ENCODE data around the gene CDH13.

Gene CDH13

DNA sequence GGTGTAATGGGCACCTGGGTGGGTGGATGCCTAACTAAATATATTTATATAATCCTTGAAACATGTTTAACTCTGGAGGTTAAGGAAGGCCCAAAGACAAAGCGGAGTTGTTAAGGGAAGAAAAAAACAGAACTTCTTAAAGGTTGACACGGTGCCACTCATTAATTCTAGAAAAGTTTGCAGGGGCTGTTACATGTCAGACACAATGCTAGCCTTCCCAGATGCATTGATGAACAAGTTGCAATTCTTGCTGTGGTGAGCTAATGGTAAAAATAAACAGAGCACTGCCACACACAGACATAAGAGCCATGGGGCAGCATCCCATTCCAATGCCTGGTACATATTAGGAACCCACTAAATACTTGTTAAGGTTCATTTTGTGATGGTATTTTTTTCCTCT, 109.5 kb downstream of the CDH13 start:
- Histone ChIP-seq H3K79me1 (ENCODE audit: low read length) (no peaks in the 10 kb centered on the region), H3K4me3 (ENCODE audit: low read length) (no peak overlapping the region), H4K8ac (ENCODE audit: low read depth, low read length) (no peak overlapping the region), H3K27ac (ENCODE audit: low read depth, low read length) (no peak overlapping the region), H3K9ac (ENCODE audit: low read length) (no peak overlapping the region), H4K5ac (ENCODE audit: low read length) (no peak overlapping the region), H3K18ac (ENCODE audit: low read length) (no peak overlapping the region), H3K79me2 (ENCODE audit: control insufficient read depth, insufficient read depth, low read length) (no peaks in the 10 kb centered on the region), H3K36me3 (ENCODE audit: control insufficient read depth, insufficient read depth, low read length) (no peaks in the 10 kb centered on the region), H2BK15ac (replicated peaks; ENCODE audit: low read depth) (no peak overlapping the region), H3K4me1 (ENCODE audit: control insufficient read depth, low read depth, low read length) (no peaks in the 10 kb centered on the region), H3K56ac (ENCODE audit: low read length) (no peak overlapping the region), H3K23ac (ENCODE audit: low read length) (no peak overlapping the region), H2BK5ac (ENCODE audit: low read length) (no peak overlapping the region), H3K4me2 (ENCODE audit: low read length) (no peak overlapping the region), H3K27me3 (ENCODE audit: insufficient read depth, low read length, poor library complexity) (no peaks in the 10 kb centered on the region), H2AK5ac (ENCODE audit: low read length) (no peak overlapping the region), H3K4ac (ENCODE audit: low read depth, low read length) (no peak overlapping the region), H2BK120ac (ENCODE audit: low read depth, low read length) (no peak overlapping the region)
- no CpG with 5 or more reads among the region's 2 CpGs for WGBS (ENCODE audit: extremely low coverage, insufficient coverage, low lambda C conversion rate)
- DNase-seq, result no peak

DNA sequence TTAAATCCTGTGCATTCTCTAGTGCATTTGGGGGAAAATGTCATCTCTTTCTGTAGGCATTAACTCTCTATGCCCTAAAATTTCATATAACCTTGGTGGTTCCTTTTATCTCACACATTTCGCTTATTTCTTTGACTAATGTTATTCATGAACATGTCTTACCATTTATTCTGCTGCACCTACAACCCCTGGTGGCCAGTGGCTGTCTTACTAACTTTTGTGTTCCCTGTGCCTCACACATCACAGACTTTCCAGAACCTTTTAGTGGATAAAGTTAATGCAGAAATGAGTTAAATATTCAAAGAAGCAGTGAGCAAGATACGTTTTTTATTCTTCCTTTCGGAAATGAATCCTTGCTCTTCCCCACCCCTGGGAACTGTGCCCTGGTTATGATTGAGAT, 111.9 kb downstream of the CDH13 start:
- no peak overlapping the region for H3K27ac ChIP-seq (ENCODE audit: low read depth, low read length)
- no peak overlapping the region for H2BK120ac ChIP-seq (ENCODE audit: low read depth, low read length)
- H3K56ac ChIP-seq (ENCODE audit: low read length), result no peak overlapping the region
- no peak overlapping the region for H3K4me3 ChIP-seq (ENCODE audit: low read length)
- no CpG with 5 or more reads among the region's 3 CpGs for WGBS (ENCODE audit: extremely low coverage, insufficient coverage, low lambda C conversion rate)
- H3K4ac ChIP-seq (ENCODE audit: low read depth, low read length), result no peak overlapping the region
- H4K8ac ChIP-seq (ENCODE audit: low read depth, low read length), result no peak overlapping the region
- no peaks in the 10 kb centered on the region for H3K79me1 ChIP-seq (ENCODE audit: low read length)
- peak; percentile 21 for DNase-seq
- H3K36me3 ChIP-seq (ENCODE audit: control insufficient read depth, insufficient read depth, low read length), result no peaks in the 10 kb centered on the region
- H3K27me3 ChIP-seq (ENCODE audit: insufficient read depth, low read length, poor library complexity), result no peaks in the 10 kb centered on the region
- H2AK5ac ChIP-seq (ENCODE audit: low read length), result no peak overlapping the region
- no peaks in the 10 kb centered on the region for H3K79me2 ChIP-seq (ENCODE audit: control insufficient read depth, insufficient read depth, low read length)
- H2BK15ac ChIP-seq (replicated peaks; ENCODE audit: low read depth), result no peak overlapping the region
- H3K4me1 ChIP-seq (ENCODE audit: control insufficient read depth, low read depth, low read length), result no peaks in the 10 kb centered on the region
- no peak overlapping the region for H3K9ac ChIP-seq (ENCODE audit: low read length)
- H3K18ac ChIP-seq (ENCODE audit: low read length), result no peak overlapping the region
- no peak overlapping the region for H3K4me2 ChIP-seq (ENCODE audit: low read length)
- no peak overlapping the region for H4K5ac ChIP-seq (ENCODE audit: low read length)
- no peak overlapping the region for H3K23ac ChIP-seq (ENCODE audit: low read length)
- no peak overlapping the region for H2BK5ac ChIP-seq (ENCODE audit: low read length)

DNA sequence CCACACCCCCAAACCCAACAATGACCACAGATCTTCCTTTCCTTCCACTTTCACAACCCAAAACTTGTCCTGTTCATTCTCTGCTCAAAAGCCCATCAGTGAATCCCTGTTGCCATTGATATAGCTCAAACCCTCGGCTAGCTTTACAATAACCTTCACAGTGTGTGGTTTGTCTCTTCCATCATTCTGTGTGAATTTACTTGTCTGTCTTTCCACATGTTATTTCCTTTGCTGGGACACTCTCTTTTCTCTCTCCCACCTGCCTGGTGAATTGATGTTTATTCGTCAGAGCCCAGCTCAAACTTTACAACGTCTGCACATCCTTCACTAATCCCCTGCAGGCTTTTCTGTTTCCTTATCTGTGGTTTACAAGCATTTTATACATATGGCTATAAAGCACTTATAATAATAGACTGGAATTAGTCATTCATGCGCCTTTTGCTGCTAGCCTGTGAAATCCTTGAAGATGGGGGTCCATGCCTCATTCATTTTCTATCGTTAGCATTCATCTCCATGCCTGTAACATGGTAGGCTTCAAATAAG, 114.4 kb downstream of the CDH13 start:
- no peaks in the 10 kb centered on the region for H3K27me3 ChIP-seq (ENCODE audit: insufficient read depth, low read length, poor library complexity)
- H4K8ac ChIP-seq (ENCODE audit: low read depth, low read length), result no peak overlapping the region
- no peak overlapping the region for H2BK120ac ChIP-seq (ENCODE audit: low read depth, low read length)
- H4K5ac ChIP-seq (ENCODE audit: low read length), result no peak overlapping the region
- H3K56ac ChIP-seq (ENCODE audit: low read length), result no peak overlapping the region
- H3K4ac ChIP-seq (ENCODE audit: low read depth, low read length), result no peak overlapping the region
- H2BK15ac ChIP-seq (replicated peaks; ENCODE audit: low read depth), result no peak overlapping the region
- no peak overlapping the region for H3K4me3 ChIP-seq (ENCODE audit: low read length)
- H3K79me1 ChIP-seq (ENCODE audit: low read length), result no peaks in the 10 kb centered on the region
- H3K36me3 ChIP-seq (ENCODE audit: control insufficient read depth, insufficient read depth, low read length), result no peaks in the 10 kb centered on the region
- H3K18ac ChIP-seq (ENCODE audit: low read length), result no peak overlapping the region
- no peak overlapping the region for H3K27ac ChIP-seq (ENCODE audit: low read depth, low read length)
- DNase-seq, result no peak
- H2AK5ac ChIP-seq (ENCODE audit: low read length), result no peak overlapping the region
- no peak overlapping the region for H3K23ac ChIP-seq (ENCODE audit: low read length)
- no peak overlapping the region for H3K4me2 ChIP-seq (ENCODE audit: low read length)
- H3K79me2 ChIP-seq (ENCODE audit: control insufficient read depth, insufficient read depth, low read length), result no peaks in the 10 kb centered on the region
- no CpG with 5 or more reads among the region's 5 CpGs for WGBS (ENCODE audit: extremely low coverage, insufficient coverage, low lambda C conversion rate)
- H3K9ac ChIP-seq (ENCODE audit: low read length), result no peak overlapping the region
- H2BK5ac ChIP-seq (ENCODE audit: low read length), result no peak overlapping the region
- H3K4me1 ChIP-seq (ENCODE audit: control insufficient read depth, low read depth, low read length), result no peaks in the 10 kb centered on the region

DNA sequence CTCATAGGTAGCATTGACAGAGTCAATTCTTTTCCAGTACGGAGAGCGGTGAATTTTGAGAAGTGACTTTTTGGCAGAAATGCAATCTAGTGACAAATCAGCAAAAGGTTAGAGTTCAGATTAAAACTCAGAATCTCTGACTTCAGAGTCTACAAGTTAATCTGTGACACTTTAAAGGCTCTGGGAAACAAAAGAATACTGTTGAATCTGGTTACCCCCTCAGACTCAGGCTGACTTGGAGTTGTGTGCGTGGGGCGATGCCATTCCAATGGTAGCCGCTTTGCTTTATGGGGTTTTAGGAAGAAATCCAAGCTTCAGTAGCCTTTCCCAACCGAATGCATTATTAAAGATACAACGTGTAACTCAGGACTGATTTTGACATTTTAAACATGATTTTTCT, 118.2 kb downstream of the CDH13 start:
- Histone ChIP-seq H3K27ac (ENCODE audit: low read depth, low read length) (no peak overlapping the region), H3K56ac (ENCODE audit: low read length) (no peak overlapping the region), H3K4me2 (ENCODE audit: low read length) (no peak overlapping the region), H4K5ac (ENCODE audit: low read length) (no peak overlapping the region), H2AK5ac (ENCODE audit: low read length) (no peak overlapping the region), H3K4ac (ENCODE audit: low read depth, low read length) (no peak overlapping the region), H3K23ac (ENCODE audit: low read length) (no peak overlapping the region), H3K27me3 (ENCODE audit: insufficient read depth, low read length, poor library complexity) (no peaks in the 10 kb centered on the region), H3K79me1 (ENCODE audit: low read length) (no peaks in the 10 kb centered on the region), H3K4me1 (ENCODE audit: control insufficient read depth, low read depth, low read length) (no peaks in the 10 kb centered on the region), H2BK120ac (ENCODE audit: low read depth, low read length) (no peak overlapping the region), H3K79me2 (ENCODE audit: control insufficient read depth, insufficient read depth, low read length) (no peaks in the 10 kb centered on the region), H3K36me3 (ENCODE audit: control insufficient read depth, insufficient read depth, low read length) (no peaks in the 10 kb centered on the region), H3K18ac (ENCODE audit: low read length) (no peak overlapping the region), H4K8ac (ENCODE audit: low read depth, low read length) (no peak overlapping the region), H2BK15ac (replicated peaks; ENCODE audit: low read depth) (no peak overlapping the region), H3K9ac (ENCODE audit: low read length) (no peak overlapping the region), H2BK5ac (ENCODE audit: low read length) (no peak overlapping the region), H3K4me3 (ENCODE audit: low read length) (no peak overlapping the region)
- DNase-seq, result no peak
- WGBS (ENCODE audit: extremely low coverage, insufficient coverage, low lambda C conversion rate), result no CpG with 5 or more reads among the region's 7 CpGs

DNA sequence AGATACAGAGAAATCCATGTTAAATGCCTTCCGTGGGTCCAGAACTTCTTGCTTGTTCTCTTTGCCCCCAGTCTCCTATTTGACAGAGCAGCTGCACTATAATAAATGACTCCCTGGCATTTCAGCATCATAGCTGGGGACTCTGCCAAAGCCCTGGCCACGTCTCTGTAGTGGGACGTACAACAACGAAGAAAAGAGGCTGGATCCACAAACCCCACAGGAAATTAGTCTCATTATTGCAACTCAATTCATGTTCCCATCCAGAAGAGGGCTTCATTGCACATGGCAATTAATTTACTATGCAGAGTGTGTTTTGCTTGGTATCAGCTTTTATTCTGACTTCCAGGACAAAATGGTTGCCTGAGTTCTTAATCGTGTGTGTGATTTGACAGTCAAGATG, 121.3 kb downstream of the CDH13 start:
- Histone ChIP-seq H3K9ac (ENCODE audit: low read length) (no peak overlapping the region), H3K4ac (ENCODE audit: low read depth, low read length) (no peak overlapping the region), H3K79me2 (ENCODE audit: control insufficient read depth, insufficient read depth, low read length) (no peaks in the 10 kb centered on the region), H4K5ac (ENCODE audit: low read length) (no peak overlapping the region), H2AK5ac (ENCODE audit: low read length) (no peak overlapping the region), H3K23ac (ENCODE audit: low read length) (no peak overlapping the region), H3K4me2 (ENCODE audit: low read length) (no peak overlapping the region), H3K27me3 (ENCODE audit: insufficient read depth, low read length, poor library complexity) (no peaks in the 10 kb centered on the region), H3K27ac (ENCODE audit: low read depth, low read length) (no peak overlapping the region), H3K79me1 (ENCODE audit: low read length) (no peaks in the 10 kb centered on the region), H3K4me1 (ENCODE audit: control insufficient read depth, low read depth, low read length) (no peaks in the 10 kb centered on the region), H2BK15ac (replicated peaks; ENCODE audit: low read depth) (no peak overlapping the region), H3K56ac (ENCODE audit: low read length) (no peak overlapping the region), H3K4me3 (ENCODE audit: low read length) (no peak overlapping the region), H2BK120ac (ENCODE audit: low read depth, low read length) (no peak overlapping the region), H4K8ac (ENCODE audit: low read depth, low read length) (no peak overlapping the region), H3K18ac (ENCODE audit: low read length) (no peak overlapping the region), H2BK5ac (ENCODE audit: low read length) (no peak overlapping the region), H3K36me3 (ENCODE audit: control insufficient read depth, insufficient read depth, low read length) (no peaks in the 10 kb centered on the region)
- DNase-seq, result no peak
- no CpG with 5 or more reads among the region's 5 CpGs for WGBS (ENCODE audit: extremely low coverage, insufficient coverage, low lambda C conversion rate)

DNA sequence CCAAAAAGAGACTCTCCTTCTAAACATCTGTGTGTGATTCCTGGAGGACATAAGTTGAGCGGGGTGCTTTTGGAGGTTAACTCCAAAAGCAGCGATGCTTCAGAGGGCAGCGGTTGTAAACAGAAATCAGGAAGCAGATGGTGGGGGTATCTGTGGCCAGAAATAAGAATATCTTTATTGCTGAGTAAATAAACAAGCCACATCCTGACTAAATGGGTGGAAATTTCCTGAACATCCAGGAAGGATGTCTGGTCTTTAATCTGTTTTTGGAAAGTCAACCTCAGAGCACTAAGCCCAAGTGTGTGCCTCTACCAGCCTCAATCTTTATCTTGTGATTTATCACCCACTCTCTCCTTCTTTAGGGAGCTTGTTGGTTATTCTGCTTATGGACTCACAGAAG, 123.3 kb downstream of the CDH13 start:
- Histone ChIP-seq H3K56ac (ENCODE audit: low read length) (no peak overlapping the region), H3K27ac (ENCODE audit: low read depth, low read length) (no peak overlapping the region), H3K27me3 (ENCODE audit: insufficient read depth, low read length, poor library complexity) (no peaks in the 10 kb centered on the region), H3K4me1 (ENCODE audit: control insufficient read depth, low read depth, low read length) (no peaks in the 10 kb centered on the region), H3K18ac (ENCODE audit: low read length) (no peak overlapping the region), H3K4me3 (ENCODE audit: low read length) (no peak overlapping the region), H3K4ac (ENCODE audit: low read depth, low read length) (no peak overlapping the region), H3K9ac (ENCODE audit: low read length) (no peak overlapping the region), H3K23ac (ENCODE audit: low read length) (no peak overlapping the region), H4K8ac (ENCODE audit: low read depth, low read length) (no peak overlapping the region), H3K79me2 (ENCODE audit: control insufficient read depth, insufficient read depth, low read length) (no peaks in the 10 kb centered on the region), H4K5ac (ENCODE audit: low read length) (no peak overlapping the region), H2BK120ac (ENCODE audit: low read depth, low read length) (no peak overlapping the region), H3K79me1 (ENCODE audit: low read length) (no peaks in the 10 kb centered on the region), H3K4me2 (ENCODE audit: low read length) (no peak overlapping the region), H2BK5ac (ENCODE audit: low read length) (no peak overlapping the region), H2BK15ac (replicated peaks; ENCODE audit: low read depth) (no peak overlapping the region), H2AK5ac (ENCODE audit: low read length) (no peak overlapping the region), H3K36me3 (ENCODE audit: control insufficient read depth, insufficient read depth, low read length) (no peaks in the 10 kb centered on the region)
- no peak for DNase-seq
- no CpG with 5 or more reads among the region's 3 CpGs for WGBS (ENCODE audit: extremely low coverage, insufficient coverage, low lambda C conversion rate)

All from mesendoderm (in vitro differentiated cells).